GM21786 (cell line): ENCODE results near the gene IGFN1.
"Not testable (repeated sequence)": the region's sequence is repeated elsewhere in the genome, so short reads cannot be mapped to it uniquely, and the experiment has no call there.

Experiments used
- ATAC-seq: cut with Tn5 transposase; IDR thresholded peaks from one replicate; pipeline ENCODE4 v1.9.1; 2021; ENCODE audit not compliant: unreplicated experiment

Gene IGFN1

GRCh38 chr1:201163036-201163435 is 27.6 kb upstream of the IGFN1 start:
- ATAC-seq: not testable (repeated sequence)

- no peak for ATAC-seq
These were observed 26.9 kb upstream of the IGFN1 start for GRCh38 chr1:201163707-201164106.

- no peak for ATAC-seq
These were observed 26.0 kb upstream of the IGFN1 start for GRCh38 chr1:201164645-201165044.

- ATAC-seq: no peak
These were observed 23.3 kb upstream of the IGFN1 start for GRCh38 chr1:201167041-201167991.

- ATAC-seq: no peak
These were observed 21.4 kb upstream of the IGFN1 start for GRCh38 chr1:201169203-201169602.

- no peak for ATAC-seq
These were observed 20.6 kb upstream of the IGFN1 start for GRCh38 chr1:201169971-201170532.

- ATAC-seq: peak; percentile 94
These were observed 20.0 kb upstream of the IGFN1 start for GRCh38 chr1:201170533-201171062.

GRCh38 chr1:201171063-201172036 is 19.3 kb upstream of the IGFN1 start:
- peak; percentile 18 for ATAC-seq

- ATAC-seq: no peak
These were observed 18.3 kb upstream of the IGFN1 start for GRCh38 chr1:201172326-201172725.

GRCh38 chr1:201172999-201173610 is 17.5 kb upstream of the IGFN1 start:
- no peak for ATAC-seq

GRCh38 chr1:201173736-201174135 is 16.9 kb upstream of the IGFN1 start:
- no peak for ATAC-seq

GRCh38 chr1:201175820-201176500 is 14.7 kb upstream of the IGFN1 start:
- ATAC-seq: no peak

- no peak for ATAC-seq
These were observed 13.7 kb upstream of the IGFN1 start for GRCh38 chr1:201176940-201177339.

- ATAC-seq: no peak
These were observed 11.9 kb upstream of the IGFN1 start for GRCh38 chr1:201178718-201179117.

- ATAC-seq: no peak
These were observed 10.5 kb upstream of the IGFN1 start for GRCh38 chr1:201180141-201180540.

GRCh38 chr1:201180901-201181300 is 9.7 kb upstream of the IGFN1 start:
- no peak for ATAC-seq

GRCh38 chr1:201181323-201181722 is 9.3 kb upstream of the IGFN1 start:
- no peak for ATAC-seq

- ATAC-seq: no peak
These were observed 8.9 kb upstream of the IGFN1 start for GRCh38 chr1:201181726-201182125.

- no peak for ATAC-seq
These were observed 7.4 kb upstream of the IGFN1 start for GRCh38 chr1:201183209-201183608.

- ATAC-seq: no peak
These were observed 6.9 kb upstream of the IGFN1 start for GRCh38 chr1:201183753-201184152.
